IMR-90 (cell line): ENCODE data around the gene EYS.

Source experiments
- CEBPB ChIP-seq: IDR thresholded peaks from 2 replicates; pipeline ENCODE4 v1.6.1; 2012; ENCODE audit warnings: low read depth, low read length, improper control_type of control experiment
- CTCF ChIP-seq: conservative IDR thresholded peaks from 2 replicates; pipeline ENCODE4 v1.5.1; 2012; ENCODE audit warnings: mild to moderate bottlenecking, low read depth, low read length, improper control_type of control experiment
- MAFK ChIP-seq: IDR thresholded peaks from 2 replicates; pipeline ENCODE4 v1.6.1; 2012; ENCODE audit warnings: low read depth, low read length, improper control_type of control experiment
- POLR2A ChIP-seq: IDR thresholded peaks from 2 replicates; pipeline ENCODE4 v1.6.1; 2012; ENCODE audit warnings: mild to moderate bottlenecking, low read depth, low read length
- RCOR1 ChIP-seq: IDR thresholded peaks from 2 replicates; pipeline ENCODE4 v1.6.1; 2012; ENCODE audit warnings: mild to moderate bottlenecking, low read length, improper control_type of control experiment; ENCODE audit not compliant: insufficient replicate concordance

- TF ChIP-seq CTCF (no peak), RCOR1 (no peak), MAFK (no peak), POLR2A (no peak), CEBPB (no peak)
These were observed 1063.0 kb downstream of the EYS start for GRCh38 chr6:64644024-64644423.
